Breast epithelium (tissue), 3 donors: Measurements from ENCODE around the gene PLCG2.

Experiments
- POLR2A ChIP-seq: fragments of 450-650 bp; IDR thresholded peaks from one replicate; pipeline ENCODE4 v1.6.1; 2016; ENCODE audit warnings: antibody characterized with exemption, mild to moderate bottlenecking, moderate library complexity
- TF ChIP-seq, protein P1 (sequence below), 3 donors: fragments of 450-650 bp; IDR thresholded peaks; one replicate each; pipeline ENCODE4 v1.5.1; 2016 to 2017; ENCODE audit warnings: antibody characterized with exemption in 3 of 3, mild to moderate bottlenecking in 3 of 3, moderate library complexity in 3 of 3

DNA sequence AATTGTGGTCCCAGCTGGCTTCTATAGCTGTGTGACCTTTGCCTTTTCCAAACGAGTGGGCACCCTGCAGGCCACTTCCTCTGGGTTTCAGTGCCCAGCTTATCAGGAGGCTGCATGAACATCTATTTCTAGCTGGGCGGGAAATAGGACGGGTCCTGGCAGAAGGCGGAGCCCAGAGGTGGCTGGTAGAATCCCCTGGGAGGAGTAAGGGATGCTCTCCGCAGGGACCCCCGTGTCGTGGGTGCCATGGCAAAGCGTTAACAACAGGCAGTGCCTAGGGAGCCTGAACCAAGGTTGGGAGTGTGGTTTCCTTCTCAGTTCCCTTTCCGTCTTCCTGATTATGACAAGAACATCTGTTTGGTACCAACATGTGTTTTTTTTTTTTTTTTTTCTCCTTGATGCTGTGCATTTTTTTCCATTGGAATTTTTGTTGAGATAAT is 58.2 kb downstream of the PLCG2 start:
- TF ChIP-seq POLR2A, result no peak
- TF ChIP-seq, protein P1, sequence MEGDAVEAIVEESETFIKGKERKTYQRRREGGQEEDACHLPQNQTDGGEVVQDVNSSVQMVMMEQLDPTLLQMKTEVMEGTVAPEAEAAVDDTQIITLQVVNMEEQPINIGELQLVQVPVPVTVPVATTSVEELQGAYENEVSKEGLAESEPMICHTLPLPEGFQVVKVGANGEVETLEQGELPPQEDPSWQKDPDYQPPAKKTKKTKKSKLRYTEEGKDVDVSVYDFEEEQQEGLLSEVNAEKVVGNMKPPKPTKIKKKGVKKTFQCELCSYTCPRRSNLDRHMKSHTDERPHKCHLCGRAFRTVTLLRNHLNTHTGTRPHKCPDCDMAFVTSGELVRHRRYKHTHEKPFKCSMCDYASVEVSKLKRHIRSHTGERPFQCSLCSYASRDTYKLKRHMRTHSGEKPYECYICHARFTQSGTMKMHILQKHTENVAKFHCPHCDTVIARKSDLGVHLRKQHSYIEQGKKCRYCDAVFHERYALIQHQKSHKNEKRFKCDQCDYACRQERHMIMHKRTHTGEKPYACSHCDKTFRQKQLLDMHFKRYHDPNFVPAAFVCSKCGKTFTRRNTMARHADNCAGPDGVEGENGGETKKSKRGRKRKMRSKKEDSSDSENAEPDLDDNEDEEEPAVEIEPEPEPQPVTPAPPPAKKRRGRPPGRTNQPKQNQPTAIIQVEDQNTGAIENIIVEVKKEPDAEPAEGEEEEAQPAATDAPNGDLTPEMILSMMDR (IDR thresholded peaks at IDR 0.05), result no peak
